Hepatocyte (in vitro differentiated cells): ENCODE data around the gene IGFLR1. TPM values are rescaled to one million over a fixed set of nuclear protein-coding genes. Genes with fewer than 3 reads are reported as not detected.

Experiments used
- DNase-seq: peaks from one replicate; pipeline ENCODE4 v3.0.0-alpha.2; 2016; ENCODE audit warnings: low spot score
- H2AFZ ChIP-seq: fragments of 200-600 bp; sonication (generic); 2 replicates; pipeline ENCODE4 v1.6.0; 2016; ENCODE audit warnings: antibody characterized with exemption, mild to moderate bottlenecking
- H3K27ac ChIP-seq: fragments of 200-600 bp; sonication (generic); 2 replicates; pipeline ENCODE4 v1.5.1; 2016; ENCODE audit warnings: mild to moderate bottlenecking
- H3K27me3 ChIP-seq: fragments of 200-600 bp; sonication (generic); 2 replicates; pipeline ENCODE4 v1.6.1; 2016
- H3K36me3 ChIP-seq: fragments of 200-600 bp; sonication (generic); replicated peaks from 2 replicates; pipeline ENCODE4 v1.5.1; 2016; ENCODE audit warnings: low read depth; ENCODE audit not compliant: insufficient read depth
- H3K4me1 ChIP-seq: fragments of 200-600 bp; sonication (generic); 2 replicates; pipeline ENCODE4 v1.5.1; 2016; ENCODE audit warnings: mild to moderate bottlenecking, moderate library complexity; ENCODE audit not compliant: insufficient read depth
- H3K4me2 ChIP-seq: fragments of 200-600 bp; sonication (generic); 2 replicates; pipeline ENCODE4 v1.6.0; 2016
- H3K4me3 ChIP-seq: fragments of 200-600 bp; sonication (generic); 2 replicates; pipeline ENCODE4 v1.5.1; 2016; ENCODE audit warnings: mild to moderate bottlenecking
- H3K79me2 ChIP-seq: fragments of 200-600 bp; sonication (generic); 2 replicates; pipeline ENCODE4 v1.6.0; 2017; ENCODE audit warnings: mild to moderate bottlenecking
- H3K9me2 ChIP-seq: fragments of 200-600 bp; sonication (generic); replicated peaks from 2 replicates; pipeline ENCODE4 v1.6.0; 2017; ENCODE audit warnings: mild to moderate bottlenecking; ENCODE audit not compliant: insufficient read depth
- H3K9me3 ChIP-seq: fragments of 200-600 bp; sonication (generic); 2 replicates; pipeline ENCODE4 v1.5.1; 2016; ENCODE audit warnings: low read depth, mild to moderate bottlenecking
- H4K20me1 ChIP-seq: fragments of 200-600 bp; sonication (generic); 2 replicates; pipeline ENCODE4 v1.6.0; 2016; ENCODE audit warnings: mild to moderate bottlenecking; ENCODE audit not compliant: insufficient read depth, poor library complexity, severe bottlenecking
- EZH2 ChIP-seq: fragments of 200-600 bp; sonication (generic); IDR thresholded peaks from 2 replicates; pipeline ENCODE4 v1.6.1; 2016; ENCODE audit warnings: antibody characterized with exemption, mild to moderate bottlenecking, borderline replicate concordance
- EZH2phosphoT487 ChIP-seq: fragments of 200-600 bp; sonication (generic); IDR thresholded peaks from one replicate; pipeline ENCODE4 v1.6.1; 2018; ENCODE audit warnings: antibody characterized with exemption, mild to moderate bottlenecking, low read depth, moderate library complexity; ENCODE audit not compliant: unreplicated experiment, severe bottlenecking
- WGBS: methylation state at CpG from one replicate; pipeline ENCODE4 v1.1.6; 2016; ENCODE audit warnings: low lambda C conversion rate; ENCODE audit errors: missing lambda C conversion rate; 5-methylcytosine and 5-hydroxymethylcytosine counted together
- polyA plus RNA-seq: library from polyadenylated mRNA; unstranded; fragments of >200 nt; fragmentation: Nextera tagmentation; extraction: Ambion mirVana; gene quantifications from 2 replicates; pipeline ENCODE4 v1.2.1, GENCODE V29; 2016
- total RNA-seq: library from RNA; depleted of rRNA; stranded (reverse); fragments of >200 nt; gene quantifications from 2 replicates; pipeline ENCODE4 v1.2.3, GENCODE V29; 2014
- TF ChIP-seq, protein P1 (sequence below): fragments of 200-600 bp; sonication (generic); IDR thresholded peaks from 2 replicates; pipeline ENCODE4 v1.5.1; 2016; ENCODE audit warnings: antibody characterized with exemption, mild to moderate bottlenecking; ENCODE audit not compliant: poor library complexity

IGFLR1 gene
- total and polyA plus RNA-seq, 2 experiments from 2014 or later, result 4.5 to 5.6 TPM

DNA sequence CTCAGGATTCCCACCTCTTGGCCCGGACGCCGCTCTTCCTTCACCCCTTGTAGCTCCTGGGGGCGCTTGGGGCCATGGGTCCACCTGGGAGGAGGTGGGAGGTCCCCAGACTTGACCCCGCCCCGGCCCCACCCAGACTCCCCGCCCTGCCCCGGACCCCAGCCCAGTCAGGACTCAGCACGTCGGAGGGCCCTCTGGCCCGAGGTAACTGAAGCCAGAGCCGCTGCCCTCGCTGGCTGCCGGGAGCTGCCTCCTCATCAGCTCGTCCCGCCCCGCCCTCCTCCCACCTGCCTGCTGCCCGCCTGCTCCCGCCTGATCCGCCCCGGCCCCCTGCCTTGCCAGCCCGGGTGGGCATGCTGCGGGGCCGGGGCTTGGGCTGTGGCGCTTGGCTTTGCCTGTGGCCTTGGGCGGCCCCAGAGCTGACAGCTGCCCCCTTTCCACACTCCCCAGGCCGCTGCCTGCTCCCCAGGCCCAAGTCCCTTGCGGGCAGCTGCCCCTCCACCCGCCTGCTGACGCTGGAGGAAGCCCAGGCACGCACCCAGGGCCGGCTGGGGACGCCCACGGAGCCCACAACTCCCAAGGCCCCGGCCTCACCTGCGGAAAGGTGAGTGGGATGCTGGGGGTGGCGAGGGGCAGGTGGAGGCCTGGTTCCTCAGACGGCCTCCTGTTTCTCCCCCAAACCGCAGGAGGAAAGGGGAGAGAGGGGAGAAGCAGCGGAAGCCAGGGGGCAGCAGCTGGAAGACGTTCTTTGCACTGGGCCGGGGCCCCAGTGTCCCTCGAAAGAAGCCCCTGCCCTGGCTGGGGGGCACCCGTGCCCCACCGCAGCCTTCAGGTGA, 42.5 kb upstream of the IGFLR1 start:
- 66% methylated on average over 18 of the region's 45 CpGs for WGBS
- H3K27ac ChIP-seq, result no peak overlapping the region
- peak overlapping the region; percentile 29 for H3K4me2 ChIP-seq
- no peaks in the 10 kb centered on the region for H3K79me2 ChIP-seq
- TF ChIP-seq EZH2, result no peak
- no peak for TF ChIP-seq EZH2phosphoT487
- TF ChIP-seq, protein P1, sequence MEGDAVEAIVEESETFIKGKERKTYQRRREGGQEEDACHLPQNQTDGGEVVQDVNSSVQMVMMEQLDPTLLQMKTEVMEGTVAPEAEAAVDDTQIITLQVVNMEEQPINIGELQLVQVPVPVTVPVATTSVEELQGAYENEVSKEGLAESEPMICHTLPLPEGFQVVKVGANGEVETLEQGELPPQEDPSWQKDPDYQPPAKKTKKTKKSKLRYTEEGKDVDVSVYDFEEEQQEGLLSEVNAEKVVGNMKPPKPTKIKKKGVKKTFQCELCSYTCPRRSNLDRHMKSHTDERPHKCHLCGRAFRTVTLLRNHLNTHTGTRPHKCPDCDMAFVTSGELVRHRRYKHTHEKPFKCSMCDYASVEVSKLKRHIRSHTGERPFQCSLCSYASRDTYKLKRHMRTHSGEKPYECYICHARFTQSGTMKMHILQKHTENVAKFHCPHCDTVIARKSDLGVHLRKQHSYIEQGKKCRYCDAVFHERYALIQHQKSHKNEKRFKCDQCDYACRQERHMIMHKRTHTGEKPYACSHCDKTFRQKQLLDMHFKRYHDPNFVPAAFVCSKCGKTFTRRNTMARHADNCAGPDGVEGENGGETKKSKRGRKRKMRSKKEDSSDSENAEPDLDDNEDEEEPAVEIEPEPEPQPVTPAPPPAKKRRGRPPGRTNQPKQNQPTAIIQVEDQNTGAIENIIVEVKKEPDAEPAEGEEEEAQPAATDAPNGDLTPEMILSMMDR, result no peak
- peak; percentile 46 for DNase-seq
- H2AFZ ChIP-seq, result no peak overlapping the region
- no peaks in the 10 kb centered on the region for H3K36me3 ChIP-seq
- H3K9me2 ChIP-seq, result no peaks in the 10 kb centered on the region
- no peaks in the 10 kb centered on the region for H3K9me3 ChIP-seq
- no peaks in the 10 kb centered on the region for H4K20me1 ChIP-seq
- no peaks in the 10 kb centered on the region for H3K4me1 ChIP-seq
- no peak overlapping the region for H3K4me3 ChIP-seq
- H3K27me3 ChIP-seq, result no peaks in the 10 kb centered on the region

DNA sequence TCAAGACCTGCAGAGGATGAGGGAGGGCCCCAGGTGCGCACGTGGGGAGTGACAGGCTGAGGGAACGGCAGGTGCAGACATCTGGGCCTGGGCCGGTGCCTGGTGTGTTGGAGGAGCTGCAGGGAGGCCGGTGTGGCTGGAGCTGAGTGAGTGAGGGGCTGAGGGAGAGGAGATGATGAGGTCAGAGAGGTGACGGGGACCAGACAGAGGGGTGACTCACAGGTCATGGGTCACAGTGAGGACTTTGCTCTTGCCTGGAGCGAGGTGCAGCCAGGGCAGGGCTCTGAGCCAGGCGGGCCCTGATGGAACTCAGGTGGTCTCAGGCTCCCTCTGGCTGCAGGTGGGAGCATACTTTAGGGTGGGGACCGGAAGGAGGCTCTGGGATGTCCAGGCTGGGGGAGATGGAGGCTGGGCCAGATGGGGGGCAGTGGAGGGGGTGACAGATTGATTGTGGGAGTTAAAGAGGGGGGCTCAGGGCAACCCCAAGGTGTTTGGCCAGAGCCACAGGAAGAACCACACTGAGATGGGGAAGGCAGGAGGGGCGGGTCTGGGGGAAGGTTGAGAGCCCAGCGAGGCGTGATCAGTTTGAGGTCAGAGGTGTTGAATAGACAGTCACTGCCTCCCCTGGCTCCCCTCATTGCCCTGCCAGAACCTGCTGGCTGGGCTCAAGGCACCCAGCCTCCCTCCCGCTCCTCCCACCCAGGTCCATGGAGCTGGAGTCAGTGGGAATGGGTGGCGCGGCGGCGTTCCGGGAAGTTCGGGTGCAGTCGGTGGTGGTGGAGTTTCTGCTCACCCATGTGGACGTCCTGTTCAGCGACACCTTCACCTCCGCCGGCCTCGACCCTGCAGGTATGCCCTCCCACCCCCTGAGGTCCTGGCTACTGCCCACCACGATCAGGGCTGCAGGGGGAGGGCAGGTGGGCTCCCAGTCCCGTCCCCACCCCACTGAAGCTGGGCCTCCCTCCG, 41.5 kb upstream of the IGFLR1 start:
- DNase-seq, result no peak
- Histone ChIP-seq H3K4me2 (peak overlapping the region; percentile 29), H4K20me1 (no peaks in the 10 kb centered on the region), H3K36me3 (no peaks in the 10 kb centered on the region), H3K9me3 (no peaks in the 10 kb centered on the region), H3K9me2 (no peaks in the 10 kb centered on the region), H3K27ac (no peak overlapping the region), H2AFZ (no peak overlapping the region), H3K79me2 (no peaks in the 10 kb centered on the region), H3K4me1 (no peaks in the 10 kb centered on the region), H3K27me3 (no peaks in the 10 kb centered on the region), H3K4me3 (no peak overlapping the region)
- WGBS, result 67% methylated on average over 15 of the region's 28 CpGs
- TF ChIP-seq EZH2phosphoT487 (no peak), EZH2 (no peak)
- TF ChIP-seq, protein P1, result no peak

DNA sequence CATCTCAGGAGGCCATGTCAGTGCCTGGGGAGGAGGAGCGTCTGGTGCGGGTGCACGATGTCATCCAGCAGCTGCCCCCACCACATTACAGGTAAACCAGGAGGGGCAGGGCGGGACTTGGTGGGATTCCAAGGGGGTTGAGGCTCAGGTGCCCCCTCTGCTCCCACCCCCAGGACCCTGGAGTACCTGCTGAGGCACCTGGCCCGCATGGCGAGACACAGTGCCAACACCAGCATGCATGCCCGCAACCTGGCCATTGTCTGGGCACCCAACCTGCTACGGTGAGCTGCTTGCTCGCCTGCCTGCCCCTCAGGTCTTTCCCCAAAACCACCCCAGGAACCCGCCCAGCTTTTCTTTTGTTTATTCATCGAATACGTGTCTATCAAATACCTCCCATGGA, 40.3 kb upstream of the IGFLR1 start:
- H3K4me2 ChIP-seq, result no peak overlapping the region
- no peaks in the 10 kb centered on the region for H3K27me3 ChIP-seq
- no peak overlapping the region for H2AFZ ChIP-seq
- H3K27ac ChIP-seq, result no peak overlapping the region
- no peaks in the 10 kb centered on the region for H3K9me3 ChIP-seq
- no peak for DNase-seq
- H3K79me2 ChIP-seq, result no peaks in the 10 kb centered on the region
- H3K9me2 ChIP-seq, result no peaks in the 10 kb centered on the region
- H3K4me3 ChIP-seq, result no peak overlapping the region
- WGBS, result 98% methylated on average over 12 of the region's 12 CpGs
- no peaks in the 10 kb centered on the region for H3K36me3 ChIP-seq
- H3K4me1 ChIP-seq, result no peaks in the 10 kb centered on the region
- H4K20me1 ChIP-seq, result no peaks in the 10 kb centered on the region
- TF ChIP-seq, protein P1, result no peak
- TF ChIP-seq EZH2phosphoT487, result no peak
- no peak for TF ChIP-seq EZH2
